DND-41 (cell line): Measurements from ENCODE around the gene CC2D2A.

Experiments
- ATAC-seq: fragments of 200-7000 bp; cut with Tn5 transposase; 3 replicates; pipeline ENCODE4 v1.9.1; 2021; ENCODE audit warnings: low read depth; ENCODE audit not compliant: insufficient read depth
- DNase-seq: peaks from one replicate; pipeline ENCODE4 v3.0.0-alpha.2; 2020
- H2AFZ ChIP-seq: 2 replicates; pipeline ENCODE4 v1.6.0; 2012; ENCODE audit warnings: low read depth, low read length
- H3K27ac ChIP-seq: 2 replicates; pipeline ENCODE4 v1.5.1; 2012; ENCODE audit warnings: low read length, inconsistent platforms
- H3K27me3 ChIP-seq: fragments of 200-600 bp; sonication (generic); 2 replicates; pipeline ENCODE4 v1.6.0; 2012; ENCODE audit warnings: low read length, mild to moderate bottlenecking, inconsistent platforms; ENCODE audit not compliant: insufficient read depth, poor library complexity
- H3K36me3 ChIP-seq: 2 replicates; pipeline ENCODE4 v1.5.1; 2012; ENCODE audit warnings: low read length, inconsistent platforms; ENCODE audit not compliant: insufficient read depth
- H3K4me1 ChIP-seq: 2 replicates; pipeline ENCODE4 v1.5.1; 2012; ENCODE audit warnings: mild to moderate bottlenecking, low read length; ENCODE audit not compliant: insufficient read depth
- H3K4me2 ChIP-seq: 2 replicates; pipeline ENCODE4 v1.6.0; 2012; ENCODE audit warnings: mild to moderate bottlenecking, moderate library complexity, low read length, inconsistent platforms; ENCODE audit not compliant: insufficient read depth
- H3K4me3 ChIP-seq, 2 experiments: fragments of 200-600 bp in 1 of 2; shearing (Covaris generic) in 1 of 2; 2 replicates each; pipeline ENCODE4 v1.5.1; 2012 to 2016; ENCODE audit warnings: inconsistent platforms in 2 of 2, low read length in 2 of 2, mild to moderate bottlenecking in 2 of 2, low read depth in 1 of 2, moderate library complexity in 1 of 2
- H3K79me2 ChIP-seq: 2 replicates; pipeline ENCODE4 v1.6.0; 2012; ENCODE audit warnings: low read length, inconsistent platforms; ENCODE audit not compliant: insufficient read depth
- H3K9ac ChIP-seq: 2 replicates; pipeline ENCODE4 v1.6.0; 2012; ENCODE audit warnings: low read depth, mild to moderate bottlenecking, inconsistent platforms, low read length, moderate library complexity
- H3K9me3 ChIP-seq: 2 replicates; pipeline ENCODE4 v1.5.1; 2012; ENCODE audit warnings: low read length, moderate library complexity, mild to moderate bottlenecking, inconsistent platforms; ENCODE audit not compliant: insufficient read depth, severe bottlenecking
- H4K20me1 ChIP-seq: 2 replicates; pipeline ENCODE4 v1.6.0; 2012; ENCODE audit warnings: low read length; ENCODE audit not compliant: insufficient read depth
- EZH2 ChIP-seq: IDR thresholded peaks from 3 replicates; pipeline ENCODE4 v1.6.1; 2012; ENCODE audit warnings: borderline replicate concordance, low read depth, mild to moderate bottlenecking, moderate library complexity, low read length, inconsistent platforms; ENCODE audit not compliant: severe bottlenecking
- TF ChIP-seq, protein P1 (sequence below): IDR thresholded peaks from 2 replicates; pipeline ENCODE4 v1.5.1; 2012; ENCODE audit warnings: borderline replicate concordance, low read length, moderate library complexity, mild to moderate bottlenecking; ENCODE audit not compliant: poor library complexity, severe bottlenecking; ENCODE audit errors: extremely low read depth

CC2D2A gene

DNA sequence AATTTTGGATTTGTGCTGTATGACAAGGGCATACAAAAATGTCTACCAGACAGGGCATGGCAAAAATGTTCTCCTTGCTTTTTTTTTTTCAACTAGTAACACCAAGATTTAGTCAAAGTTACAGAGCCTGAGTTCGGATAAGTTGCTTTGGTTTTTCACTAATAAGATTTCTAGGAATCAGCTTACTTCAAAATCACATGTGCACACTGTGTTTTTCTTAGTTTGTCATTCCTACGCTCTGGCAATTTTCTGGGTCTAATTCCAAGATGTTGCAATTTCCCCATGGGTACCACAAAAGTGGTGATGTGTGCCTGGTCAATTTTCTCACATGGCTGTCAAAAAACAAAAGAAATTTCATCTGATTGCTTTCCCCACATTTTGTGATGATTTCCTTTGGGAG is 35.6 kb upstream of the CC2D2A start:
- H3K27ac ChIP-seq = no peak overlapping the region
- no peak overlapping the region for H2AFZ ChIP-seq
- no peaks in the 10 kb centered on the region for H4K20me1 ChIP-seq
- no peak overlapping the region for H3K9ac ChIP-seq
- ATAC-seq (no peak), DNase-seq (no peak)
- H3K4me2 ChIP-seq = no peak overlapping the region
- H3K9me3 ChIP-seq = no peaks in the 10 kb centered on the region
- H3K4me3 ChIP-seq = no peak overlapping the region
- H3K79me2 ChIP-seq = no peaks in the 10 kb centered on the region
- H3K36me3 ChIP-seq = no peaks in the 10 kb centered on the region
- no peaks in the 10 kb centered on the region for H3K4me1 ChIP-seq
- H3K27me3 ChIP-seq = no peaks in the 10 kb centered on the region
- TF ChIP-seq EZH2 = no peak
- TF ChIP-seq, protein P1, sequence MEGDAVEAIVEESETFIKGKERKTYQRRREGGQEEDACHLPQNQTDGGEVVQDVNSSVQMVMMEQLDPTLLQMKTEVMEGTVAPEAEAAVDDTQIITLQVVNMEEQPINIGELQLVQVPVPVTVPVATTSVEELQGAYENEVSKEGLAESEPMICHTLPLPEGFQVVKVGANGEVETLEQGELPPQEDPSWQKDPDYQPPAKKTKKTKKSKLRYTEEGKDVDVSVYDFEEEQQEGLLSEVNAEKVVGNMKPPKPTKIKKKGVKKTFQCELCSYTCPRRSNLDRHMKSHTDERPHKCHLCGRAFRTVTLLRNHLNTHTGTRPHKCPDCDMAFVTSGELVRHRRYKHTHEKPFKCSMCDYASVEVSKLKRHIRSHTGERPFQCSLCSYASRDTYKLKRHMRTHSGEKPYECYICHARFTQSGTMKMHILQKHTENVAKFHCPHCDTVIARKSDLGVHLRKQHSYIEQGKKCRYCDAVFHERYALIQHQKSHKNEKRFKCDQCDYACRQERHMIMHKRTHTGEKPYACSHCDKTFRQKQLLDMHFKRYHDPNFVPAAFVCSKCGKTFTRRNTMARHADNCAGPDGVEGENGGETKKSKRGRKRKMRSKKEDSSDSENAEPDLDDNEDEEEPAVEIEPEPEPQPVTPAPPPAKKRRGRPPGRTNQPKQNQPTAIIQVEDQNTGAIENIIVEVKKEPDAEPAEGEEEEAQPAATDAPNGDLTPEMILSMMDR = no peak

DNA sequence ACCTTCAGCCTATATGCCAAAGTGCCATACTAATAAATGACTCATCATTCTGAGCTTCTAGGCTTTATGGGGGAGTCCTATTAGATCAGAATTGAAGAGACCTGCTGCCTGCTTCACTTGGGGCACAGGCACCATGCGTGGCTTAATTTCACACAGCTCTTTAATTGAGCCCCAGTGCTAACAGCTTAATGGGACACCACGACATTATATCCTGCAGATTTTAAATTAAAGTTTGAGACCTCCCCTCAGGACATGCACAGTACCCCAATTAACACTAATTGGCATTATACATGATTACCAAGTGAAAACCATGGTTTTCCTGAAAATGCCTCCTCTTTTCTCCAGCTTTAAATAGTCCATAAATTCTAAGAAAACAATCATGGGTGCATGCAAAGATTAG is 35.0 kb upstream of the CC2D2A start:
- Histone ChIP-seq H3K27me3 (no peaks in the 10 kb centered on the region), H3K36me3 (no peaks in the 10 kb centered on the region), H3K4me1 (no peaks in the 10 kb centered on the region), H3K27ac (no peak overlapping the region), H3K9ac (no peak overlapping the region), H3K4me3 (no peak overlapping the region), H4K20me1 (no peaks in the 10 kb centered on the region), H3K79me2 (no peaks in the 10 kb centered on the region), H3K4me2 (no peak overlapping the region), H3K9me3 (no peaks in the 10 kb centered on the region), H2AFZ (no peak overlapping the region)
- ATAC-seq (no peak), DNase-seq (no peak)
- TF ChIP-seq EZH2 = no peak
- TF ChIP-seq, protein P1 = no peak

DNA sequence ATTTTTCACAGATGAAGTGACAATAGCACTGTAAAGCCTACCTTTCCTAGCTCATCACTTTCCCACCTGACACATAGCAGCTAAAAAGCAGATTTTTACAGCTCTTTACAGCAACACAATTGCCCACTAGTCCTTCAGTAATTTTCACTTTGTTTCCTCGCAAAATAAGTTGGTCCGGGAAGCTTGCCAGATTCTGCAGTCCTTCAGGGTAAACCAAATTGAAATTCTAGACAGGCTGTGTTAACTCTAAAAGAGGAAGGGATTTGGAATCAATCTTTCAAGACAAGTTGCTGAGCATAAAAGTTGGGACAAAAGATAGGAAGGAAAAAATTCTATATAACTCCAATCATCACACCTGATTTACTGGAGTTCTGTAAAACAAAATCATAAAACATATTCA is 33.2 kb upstream of the CC2D2A start:
- ATAC-seq (no peak), DNase-seq (no peak)
- no peaks in the 10 kb centered on the region for H4K20me1 ChIP-seq
- H3K27me3 ChIP-seq = no peaks in the 10 kb centered on the region
- no peak overlapping the region for H3K9ac ChIP-seq
- H3K4me1 ChIP-seq = no peaks in the 10 kb centered on the region
- H3K27ac ChIP-seq = no peak overlapping the region
- H3K4me3 ChIP-seq = no peak overlapping the region
- no peak overlapping the region for H2AFZ ChIP-seq
- no peaks in the 10 kb centered on the region for H3K36me3 ChIP-seq
- H3K79me2 ChIP-seq = no peaks in the 10 kb centered on the region
- H3K4me2 ChIP-seq = no peak overlapping the region
- H3K9me3 ChIP-seq = no peaks in the 10 kb centered on the region
- no peak for TF ChIP-seq EZH2
- TF ChIP-seq, protein P1 = no peak

DNA sequence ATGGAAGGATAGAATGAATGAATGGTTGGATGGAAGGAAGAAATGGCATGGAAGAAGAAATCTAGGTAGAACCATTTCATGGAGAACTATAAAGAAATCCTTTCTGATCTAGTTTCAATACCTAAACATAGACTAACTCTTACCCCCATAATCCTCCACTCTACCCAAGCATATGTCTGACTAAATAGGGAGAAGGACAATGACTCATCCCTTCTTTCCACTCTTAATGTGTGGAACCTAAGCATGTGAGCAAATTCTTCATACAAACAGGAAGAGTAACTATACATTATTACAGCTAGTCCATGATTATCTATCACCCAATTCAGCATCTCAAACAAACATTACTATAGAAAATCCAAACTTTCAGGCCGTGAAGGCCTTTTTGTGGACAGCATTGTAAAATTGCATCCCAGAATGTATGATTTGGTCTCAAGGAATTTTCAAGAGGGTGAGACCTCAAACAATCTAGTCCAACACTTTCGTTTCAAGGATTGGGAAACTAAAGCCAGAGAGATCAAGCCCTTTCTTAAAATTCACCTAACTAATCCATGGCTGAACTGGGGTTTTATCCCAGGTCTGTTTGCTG is 30.6 kb upstream of the CC2D2A start:
- no peak overlapping the region for H3K4me3 ChIP-seq
- H3K4me1 ChIP-seq = no peaks in the 10 kb centered on the region
- H3K9me3 ChIP-seq = no peaks in the 10 kb centered on the region
- no peak for ATAC-seq
- H3K36me3 ChIP-seq = no peaks in the 10 kb centered on the region
- H3K27me3 ChIP-seq = no peaks in the 10 kb centered on the region
- H3K27ac ChIP-seq = no peak overlapping the region
- no peak overlapping the region for H3K4me2 ChIP-seq
- no peak for DNase-seq
- TF ChIP-seq EZH2 = no peak
- TF ChIP-seq, protein P1 = no peak
- H3K9ac ChIP-seq = no peak overlapping the region
- no peak overlapping the region for H2AFZ ChIP-seq
- no peaks in the 10 kb centered on the region for H4K20me1 ChIP-seq
- H3K79me2 ChIP-seq = no peaks in the 10 kb centered on the region
